GM18861 (cell line): Measurements from ENCODE around the gene MFSD12.

Source experiments
- ATAC-seq: cut with Tn5 transposase; IDR thresholded peaks from one replicate; pipeline ENCODE4 v1.9.1; 2021; ENCODE audit not compliant: unreplicated experiment

MFSD12 gene

DNA sequence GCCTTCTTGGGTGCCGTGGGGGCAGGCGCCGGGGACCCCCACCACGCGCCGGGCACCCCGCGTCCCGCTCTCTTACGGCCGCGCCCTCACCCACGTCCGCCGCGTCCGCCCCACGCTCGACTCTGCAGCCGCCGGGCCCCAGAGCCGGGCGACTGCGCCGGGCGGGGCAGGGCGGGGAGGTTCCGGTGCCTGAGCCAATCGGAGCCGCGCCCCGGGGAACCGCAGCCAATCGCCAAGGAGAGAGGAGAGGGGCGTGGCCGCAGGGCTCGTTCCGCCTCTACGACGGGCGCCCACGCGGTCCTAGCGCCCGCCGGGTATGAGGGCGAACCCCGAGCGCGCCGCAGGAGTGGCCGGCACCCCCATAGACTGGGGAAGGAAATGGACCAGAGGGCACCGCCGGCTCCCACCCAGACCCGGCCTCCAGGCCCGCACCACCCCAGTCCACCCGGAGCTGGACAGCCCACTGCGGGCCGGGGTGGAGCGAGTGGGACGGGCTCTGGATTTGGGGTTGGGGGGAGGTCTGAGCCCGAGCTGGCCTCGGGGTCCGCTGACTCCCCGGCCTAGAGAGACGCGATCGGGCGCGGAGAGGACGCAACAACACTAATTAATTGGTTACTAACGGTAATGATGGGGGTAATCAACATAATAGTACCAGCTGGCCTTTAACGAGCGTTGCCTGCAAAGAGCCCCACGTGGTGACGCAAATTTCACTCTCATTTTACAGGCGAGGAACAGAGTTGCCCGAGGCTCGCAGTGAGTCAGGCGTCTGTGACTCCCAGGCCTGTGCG, at the start of gene MFSD12:
Gene MFSD12, minus strand, starts transcription at position 126 of the 788 bp plus-strand sequence. CDS start 183 bp downstream, outside the sequence.
- ATAC-seq: peak; percentile 71

DNA sequence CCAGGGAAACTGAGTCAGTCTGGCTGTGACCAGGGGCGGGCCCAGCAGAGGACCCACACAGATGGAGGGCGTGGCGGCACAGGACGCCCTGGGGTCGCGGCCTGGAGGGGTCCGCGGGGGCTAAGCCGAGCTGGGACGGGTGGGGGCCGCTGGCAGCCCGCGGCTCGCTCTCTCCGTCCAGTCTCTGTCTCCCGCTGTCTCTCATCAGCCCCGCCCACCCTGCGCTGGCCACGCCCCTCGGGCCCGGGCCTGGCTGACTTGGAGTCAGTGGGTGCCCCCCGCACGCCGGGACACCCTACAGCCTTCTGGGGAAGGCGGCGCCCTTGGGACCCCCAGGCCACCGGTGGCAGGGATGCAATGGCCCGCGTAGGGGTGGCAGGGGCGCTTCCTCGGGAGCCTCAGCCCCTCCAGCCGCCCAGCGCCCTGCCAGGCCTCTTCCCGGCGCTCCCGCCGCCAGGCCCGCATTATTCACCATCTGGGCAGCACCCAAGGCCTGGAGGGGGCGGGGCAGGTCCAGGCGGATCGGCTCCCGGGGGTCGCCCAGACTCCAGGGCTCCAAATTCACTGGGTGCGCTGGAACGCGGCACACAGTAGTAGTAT, 49.4 kb upstream of the MFSD12 start, which contains the start of gene TBXA2R:
Gene TBXA2R, minus strand, starts transcription at position 186 of the 600 bp plus-strand sequence. CDS start 6,241 bp downstream, outside the sequence.
- ATAC-seq: no peak

DNA sequence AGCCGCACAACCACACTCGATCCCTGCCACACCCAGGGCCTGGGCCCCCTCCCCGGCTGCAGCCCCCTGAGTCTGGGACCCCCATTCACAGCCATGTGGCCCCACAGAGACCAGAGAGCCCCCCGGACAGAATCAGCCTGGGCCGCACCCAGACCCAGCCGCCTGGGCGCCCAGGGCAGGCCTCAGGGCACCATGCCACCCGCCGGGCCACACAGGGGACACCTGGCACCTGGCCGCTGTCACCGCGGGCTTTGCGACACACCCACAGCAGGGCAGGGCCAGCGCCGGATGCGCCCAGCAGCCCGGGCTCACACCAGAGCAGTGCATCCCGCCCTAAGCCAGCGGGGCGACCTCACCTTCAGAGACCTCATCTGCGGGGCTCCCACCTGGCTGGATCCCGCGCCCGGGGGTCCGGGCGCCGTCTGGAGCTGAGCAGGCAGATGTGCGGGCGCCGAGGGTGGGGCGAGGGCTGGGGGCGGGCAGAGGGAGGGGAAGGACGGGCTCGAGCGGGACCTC, 48.8 kb upstream of the MFSD12 start:
- no peak for ATAC-seq

DNA sequence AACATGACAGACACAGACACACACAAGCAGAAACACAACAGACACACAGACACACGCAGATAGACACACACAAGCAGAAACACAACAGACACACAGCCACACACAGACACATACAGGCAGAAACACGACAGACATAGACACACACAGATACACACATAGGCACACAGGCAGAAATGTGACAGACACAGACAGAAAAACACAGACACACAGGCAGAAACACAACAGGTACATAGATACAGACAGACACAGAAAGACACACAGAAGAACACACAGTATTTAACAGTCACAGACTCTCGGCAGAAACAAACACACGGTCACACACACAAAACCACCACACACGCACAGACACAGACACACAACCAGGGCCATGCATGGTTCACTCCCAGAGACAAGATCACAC, 48.4 kb upstream of the MFSD12 start:
- ATAC-seq: no peak

DNA sequence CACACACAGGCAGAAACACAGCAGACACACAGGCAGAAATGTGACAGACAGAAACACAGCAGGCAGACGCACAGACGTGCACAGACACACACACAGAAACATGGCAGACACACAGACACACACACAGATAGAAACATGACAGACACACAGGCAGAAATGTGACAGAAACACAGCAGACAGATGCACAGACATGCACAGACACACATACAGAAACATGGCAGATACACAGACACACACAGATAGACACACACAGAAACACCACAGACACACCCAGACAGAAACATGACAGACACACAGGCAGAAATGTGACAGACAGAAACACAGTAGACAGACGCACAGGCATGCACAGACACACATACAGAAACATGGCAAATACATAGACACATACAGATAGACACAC, 48.0 kb upstream of the MFSD12 start:
- no peak for ATAC-seq

DNA sequence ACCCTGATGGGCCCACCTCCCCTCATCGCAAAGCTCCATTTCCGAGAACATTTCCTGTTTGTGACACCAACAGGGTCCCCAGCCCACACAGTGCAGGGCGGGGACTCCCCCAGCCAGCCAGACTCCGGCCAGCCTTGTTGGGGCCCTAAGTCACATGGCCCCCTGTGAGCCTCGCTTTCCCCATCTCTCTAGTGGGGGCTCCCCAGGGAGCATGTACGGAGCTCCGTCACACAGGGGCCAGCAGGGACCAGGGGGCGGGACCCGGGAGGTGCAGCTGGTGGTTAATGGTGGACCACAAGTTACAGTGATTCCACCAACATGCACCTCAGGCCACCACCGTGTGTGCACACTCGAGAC, 47.6 kb upstream of the MFSD12 start:
- ATAC-seq: peak; percentile 62

DNA sequence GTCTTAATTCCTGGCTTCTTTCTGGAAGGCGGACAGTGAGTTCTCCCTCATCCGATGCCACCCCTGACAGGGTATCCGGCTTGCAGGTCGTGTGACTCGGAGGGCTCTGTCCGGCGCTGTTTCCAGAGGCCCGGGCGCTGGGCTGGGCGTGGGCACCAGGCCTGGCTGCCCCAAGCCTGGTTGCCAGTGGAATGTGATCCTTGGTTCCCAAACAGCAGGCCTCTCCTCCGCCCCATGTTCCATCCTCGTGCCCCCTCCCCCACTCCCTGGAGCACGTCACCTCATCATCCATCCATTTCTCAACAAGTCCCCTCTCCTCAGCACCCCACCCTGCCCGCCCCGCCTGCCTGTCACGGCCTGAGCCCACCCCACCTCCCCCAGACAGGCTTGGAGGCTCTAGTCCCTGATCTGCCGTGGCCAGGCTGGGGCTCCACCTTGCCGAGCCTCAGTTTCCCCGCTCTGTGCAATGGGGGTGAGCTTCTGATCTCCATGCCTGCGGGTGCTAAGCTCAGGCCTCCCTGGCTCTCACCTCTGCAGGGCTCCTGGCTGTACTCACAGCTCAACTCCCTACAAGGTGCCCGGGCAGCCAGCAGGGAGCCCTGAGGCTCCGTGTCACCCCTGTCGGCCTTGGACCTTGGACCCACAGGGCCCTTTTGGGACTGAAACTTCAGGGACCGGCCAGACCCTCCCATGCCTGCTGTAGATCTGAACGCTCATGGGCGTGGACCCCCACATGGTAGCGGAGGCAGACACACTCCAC, 47.0 kb upstream of the MFSD12 start:
- ATAC-seq: no peak

DNA sequence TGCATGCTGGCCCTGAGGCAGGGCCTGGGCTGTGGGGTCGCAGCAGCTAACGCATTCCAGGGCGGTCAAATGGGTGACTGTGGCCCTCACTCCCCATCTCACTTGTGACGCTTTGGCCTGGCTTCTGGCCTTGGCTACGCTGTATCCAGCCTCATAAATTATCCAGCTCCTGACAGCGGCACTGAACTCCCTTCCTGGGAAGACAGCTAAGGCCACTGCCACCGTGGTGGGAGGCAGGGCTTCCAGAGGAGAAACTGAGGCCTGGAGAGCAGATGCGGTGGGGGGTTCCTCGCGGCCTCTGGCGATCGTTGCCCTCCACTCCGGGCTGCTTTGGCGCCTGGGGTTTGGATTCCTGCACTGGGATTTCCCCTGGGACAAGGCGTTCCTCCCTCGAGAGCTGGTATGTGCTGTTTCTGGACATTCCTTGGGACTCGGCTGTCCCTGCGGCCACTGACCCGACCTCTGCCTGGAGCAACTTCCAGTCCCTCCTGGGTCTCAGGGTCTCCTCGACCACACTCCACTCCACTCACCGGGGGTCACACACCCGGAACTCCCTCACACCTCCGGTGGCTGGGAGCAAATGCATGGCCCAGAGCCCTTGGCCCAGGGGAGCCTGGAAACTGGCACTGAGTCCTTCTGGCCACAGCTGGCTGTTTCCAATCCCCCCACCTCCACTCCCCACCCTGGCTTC, 45.9 kb upstream of the MFSD12 start:
- no peak for ATAC-seq

DNA sequence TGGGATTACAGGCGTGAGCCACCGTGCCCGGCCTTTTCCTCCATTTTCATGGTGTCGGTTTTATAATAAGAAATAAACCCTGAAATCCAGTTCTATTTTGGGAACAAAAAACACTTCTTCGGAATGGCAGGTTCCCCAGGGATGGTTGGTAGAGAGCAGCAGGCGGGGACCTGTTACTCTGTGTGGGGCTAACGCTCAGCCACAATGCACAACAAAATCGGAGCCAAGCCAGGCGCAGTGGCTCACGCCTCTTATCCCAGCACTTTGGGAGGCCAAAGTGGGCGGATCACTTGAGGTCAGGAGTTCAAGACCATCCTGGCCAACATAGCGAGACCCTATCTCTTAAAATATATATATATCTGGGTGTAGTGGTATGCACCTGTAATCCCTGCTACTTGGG, 43.6 kb upstream of the MFSD12 start:
- no peak for ATAC-seq

DNA sequence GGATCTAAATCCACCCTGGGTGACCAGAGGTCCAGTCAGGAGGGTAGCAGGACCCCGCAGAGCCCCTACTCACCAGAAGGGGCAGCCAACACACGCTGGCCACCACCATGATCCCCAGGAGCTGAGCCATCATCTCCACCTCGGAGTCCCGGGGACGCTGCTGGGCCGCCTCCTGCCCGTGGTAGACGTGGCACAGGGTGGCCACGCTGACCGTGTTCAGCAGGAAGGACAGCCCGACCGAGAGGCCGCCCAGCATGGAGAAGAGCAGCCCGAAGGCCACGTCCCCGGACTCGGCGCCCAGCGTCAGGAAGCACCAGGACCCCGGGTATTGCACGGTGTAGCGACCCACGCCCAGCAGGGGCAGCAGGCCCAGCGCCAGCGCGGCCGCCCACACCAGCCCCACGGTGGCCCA, 42.4 kb upstream of the MFSD12 start:
- ATAC-seq: no peak

DNA sequence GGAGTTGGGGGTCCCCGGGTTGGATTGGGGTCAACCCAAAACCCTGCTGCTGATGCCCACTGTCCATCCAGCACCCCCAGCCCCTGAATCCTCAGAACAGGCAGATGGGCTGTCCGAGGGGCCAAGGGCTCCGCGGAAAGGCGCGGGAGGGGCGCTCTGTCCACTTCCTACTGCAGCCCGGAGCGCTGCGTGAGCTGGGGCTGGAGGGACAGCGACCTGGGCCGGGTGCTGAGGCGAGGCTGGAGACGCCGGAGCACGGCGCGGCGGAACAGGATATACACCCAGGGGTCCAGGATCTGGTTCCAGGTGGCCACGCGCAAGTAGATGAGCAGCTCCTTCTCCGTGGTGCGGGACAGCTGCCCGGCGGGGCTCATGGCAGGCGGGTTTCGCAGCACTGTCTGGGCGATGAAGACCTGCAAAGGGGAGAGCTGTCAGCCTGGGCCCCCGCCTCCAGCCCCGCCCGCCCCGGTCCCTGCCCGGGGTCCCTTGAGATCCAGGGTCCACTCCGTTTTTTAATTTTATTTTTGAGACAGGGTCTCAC, 38.2 kb upstream of the MFSD12 start:
- ATAC-seq: no peak

DNA sequence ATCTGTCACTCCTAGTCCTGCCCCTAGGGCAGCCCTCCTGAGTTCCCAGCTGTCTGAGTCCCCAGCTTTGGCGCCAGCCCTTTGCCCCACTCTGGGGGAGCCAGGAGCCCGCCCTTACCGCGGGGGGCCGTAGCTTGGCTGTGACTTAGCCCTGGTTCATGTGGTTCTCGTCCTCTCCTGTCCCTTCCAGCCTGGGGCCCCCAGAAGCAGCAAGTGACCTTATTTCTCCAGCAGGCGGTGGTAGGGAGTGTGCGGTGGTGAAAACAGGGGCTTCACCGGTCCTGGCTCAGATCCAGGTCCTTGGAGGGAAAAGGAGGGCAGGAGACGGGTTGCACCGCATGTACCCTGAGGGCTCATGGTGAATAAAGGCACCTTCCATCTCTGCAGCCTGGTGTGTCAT, 35.8 kb upstream of the MFSD12 start:
- ATAC-seq: no peak

DNA sequence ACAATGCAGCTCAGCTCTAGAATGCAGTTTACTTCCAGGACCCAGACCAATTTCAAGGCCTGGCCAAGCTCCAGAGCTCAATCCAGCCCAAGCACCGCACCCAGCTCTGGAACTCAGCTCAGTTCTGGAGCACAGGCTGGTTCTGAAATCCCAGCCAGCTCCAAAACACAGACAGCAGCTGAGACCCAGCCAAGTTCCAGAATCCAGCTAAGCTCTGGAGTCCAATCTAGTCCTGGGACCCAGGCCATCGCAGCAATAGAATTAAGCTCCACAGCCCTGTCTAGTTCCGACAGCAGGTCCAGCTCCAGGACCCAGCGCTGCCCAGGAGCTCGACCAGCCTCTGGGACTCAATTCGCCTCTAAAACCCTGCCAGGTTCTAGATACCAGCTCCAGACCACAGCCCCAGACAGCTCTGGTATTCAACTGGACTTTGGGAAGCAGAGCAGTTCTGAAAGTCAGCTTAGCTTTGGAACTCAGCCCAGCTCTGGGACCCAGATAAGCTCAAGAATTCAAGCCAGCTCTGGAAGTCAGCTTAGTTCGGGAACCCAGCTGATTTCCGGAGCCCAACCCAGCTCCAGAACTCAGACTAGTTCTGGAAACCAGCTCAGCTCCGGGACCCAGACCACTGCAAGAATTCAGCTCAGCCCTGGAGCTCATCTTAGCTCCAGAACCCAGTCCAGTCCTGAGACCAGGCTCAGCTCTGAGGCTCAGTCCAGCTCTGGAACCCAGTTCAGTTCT, 34.7 kb upstream of the MFSD12 start:
- no peak for ATAC-seq

DNA sequence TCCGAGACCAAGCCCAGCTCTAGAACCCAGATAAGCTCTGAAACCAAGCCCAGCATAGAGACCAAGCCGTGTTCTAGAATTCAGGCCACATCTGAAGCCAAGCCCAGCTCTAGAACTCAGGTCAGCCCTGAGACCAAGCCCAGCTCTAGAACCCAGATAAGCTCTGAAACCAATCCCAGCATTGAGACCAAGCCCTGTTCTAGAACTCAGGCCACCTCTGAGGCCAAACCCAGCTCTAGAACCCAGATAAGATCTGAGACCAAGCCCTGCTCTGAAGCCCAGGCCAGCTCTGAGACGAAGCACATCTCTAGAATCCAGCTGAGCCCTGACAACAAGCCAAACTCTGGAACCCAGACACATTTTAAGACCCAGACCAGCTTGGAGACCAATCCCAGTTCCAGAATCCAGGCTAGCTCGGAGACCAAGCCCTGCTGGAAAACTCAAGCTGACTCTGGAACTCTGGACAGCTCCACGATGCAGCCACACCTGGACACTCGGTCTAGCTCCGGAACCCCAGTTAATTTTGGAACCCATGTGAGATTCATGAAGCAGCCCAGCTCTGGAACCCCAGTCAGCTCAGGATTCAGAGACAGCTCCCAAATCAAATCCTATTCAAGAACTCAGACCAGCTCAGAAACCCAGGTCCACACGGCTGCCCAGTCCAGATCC, 33.7 kb upstream of the MFSD12 start:
- ATAC-seq: no peak

DNA sequence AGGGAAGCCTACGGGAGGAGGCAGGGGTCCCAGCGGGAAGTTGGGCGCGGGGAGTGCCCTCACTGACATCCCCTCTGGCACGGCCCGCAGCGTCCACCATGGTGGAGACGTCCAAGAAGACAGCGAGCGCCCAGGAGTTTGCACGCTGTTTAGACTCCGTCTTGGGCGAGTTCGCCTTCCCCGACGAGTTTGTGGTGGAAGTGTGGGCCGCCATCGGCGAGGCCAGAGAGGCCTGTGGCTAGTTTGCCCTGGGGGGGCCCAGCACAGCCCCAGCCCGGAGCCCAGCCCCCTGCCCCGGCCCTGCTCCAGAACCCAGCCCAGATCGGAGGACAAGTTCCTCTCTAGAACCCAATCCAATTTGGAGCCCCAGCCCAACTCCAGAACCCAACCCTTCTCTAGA, 32.6 kb upstream of the MFSD12 start:
- ATAC-seq: no peak

DNA sequence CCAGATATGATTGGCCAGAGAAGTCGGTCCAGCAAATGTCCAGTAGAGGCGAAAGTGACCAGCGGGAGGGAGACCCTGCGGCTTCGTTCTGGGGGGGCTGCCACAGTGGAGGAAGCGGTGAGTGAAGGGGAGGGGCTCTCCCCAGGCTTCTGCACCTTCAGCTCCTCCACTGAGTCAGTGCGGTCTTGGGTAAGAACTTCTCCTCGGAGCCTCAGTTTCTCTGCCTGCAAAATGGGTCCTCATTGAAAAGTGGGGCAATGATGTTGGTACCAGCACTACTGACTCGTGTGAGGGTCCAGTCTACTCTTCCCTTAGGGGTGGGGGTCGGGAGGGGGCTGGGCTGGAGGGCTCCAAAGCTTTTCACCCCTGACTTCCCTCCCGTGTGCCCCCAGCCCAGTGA, 32.1 kb upstream of the MFSD12 start:
- no peak for ATAC-seq

DNA sequence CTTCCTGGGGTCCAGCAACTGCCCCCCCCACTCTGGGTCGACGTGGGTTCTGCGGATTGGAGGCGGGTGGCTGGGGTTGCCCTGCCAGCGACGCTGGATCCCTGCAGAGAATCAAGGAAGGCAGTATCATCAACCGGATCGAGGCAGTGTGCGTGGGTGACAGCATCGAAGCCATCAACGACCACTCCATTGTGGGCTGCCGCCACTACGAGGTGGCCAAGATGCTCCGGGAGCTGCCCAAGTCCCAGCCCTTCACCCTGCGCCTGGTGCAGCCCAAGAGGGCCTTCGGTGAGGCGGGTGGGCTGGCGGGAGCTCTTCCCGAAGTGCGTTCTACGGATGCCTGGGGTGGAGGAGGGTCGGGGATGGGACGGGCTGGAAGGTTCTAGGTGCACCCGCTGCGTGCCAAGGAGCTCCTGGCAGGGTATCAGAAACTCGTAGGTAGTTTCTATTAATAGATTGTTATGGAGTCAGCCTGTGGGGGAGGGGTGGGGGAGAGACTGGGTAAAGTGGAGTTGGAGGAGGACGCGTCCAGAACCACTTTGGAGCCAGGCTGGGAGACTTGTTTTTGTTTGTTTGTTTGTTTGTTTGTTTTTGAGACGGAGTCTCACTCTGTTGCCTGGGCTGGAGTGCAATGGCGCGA, 29.4 kb upstream of the MFSD12 start:
- ATAC-seq: no peak

DNA sequence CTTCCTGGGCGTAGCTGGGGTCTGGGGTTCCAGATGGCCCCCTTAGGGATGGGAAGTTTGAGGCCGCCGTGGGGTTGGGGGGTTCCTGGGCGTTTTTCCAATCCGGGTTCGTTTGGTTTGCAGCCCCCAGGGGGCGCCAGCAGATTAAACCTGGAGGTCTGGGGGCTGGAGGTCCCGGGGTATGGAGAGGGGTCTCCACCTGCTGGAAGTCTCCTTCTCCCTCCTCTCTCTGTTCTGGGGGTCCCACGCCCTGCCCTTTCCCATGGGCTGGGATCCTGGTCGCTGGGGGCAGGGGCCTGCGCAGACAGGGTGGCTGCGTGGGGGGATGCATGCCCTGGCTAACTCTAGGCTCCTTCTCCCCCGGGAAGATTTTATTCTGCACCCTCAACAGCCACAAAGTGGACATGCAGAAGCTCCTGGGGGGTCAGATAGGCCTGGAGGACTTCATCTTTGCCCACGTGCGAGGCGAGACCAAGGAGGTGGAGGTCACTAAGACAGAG, 28.8 kb upstream of the MFSD12 start:
- ATAC-seq: no peak
